ENCODE results near the gene RIT1. TPM values are rescaled to one million over a fixed set of nuclear protein-coding genes. Genes with fewer than 3 reads are reported as not detected.

RIT1 gene
- total and polyA plus RNA-seq, 2 of the 13 experiments (the other 11 are each of a cell fraction or from before 2014, with no cell fraction given): 12.2 to 32.2 TPM

- TF ChIP-seq KAT2B (IDR thresholded peaks at IDR 0.05; ENCODE audit: borderline replicate concordance, low read depth, low read length): no peak
- peak; percentile 31; the same call in 1 of the 2 replicates for TF ChIP-seq NCOR1 (IDR thresholded peaks at IDR 0.05; ENCODE audit: borderline replicate concordance, low read length)
- 0 out of 2 replicates have a peak, but pooled peaks have one; percentile 55 for TF ChIP-seq NAIF1 (CRISPR knock-in tag; IDR thresholded peaks at IDR 0.05; ENCODE audit: borderline replicate concordance)
- TF ChIP-seq BRCA1 (CRISPR knock-in tag; IDR thresholded peaks at IDR 0.05): no peak
- 0 out of 2 replicates have a peak, but pooled peaks have one; percentile 29 for TF ChIP-seq CEBPG (CRISPR knock-in tag; IDR thresholded peaks at IDR 0.05)
- TF ChIP-seq SRSF4 (IDR thresholded peaks at IDR 0.05; ENCODE audit: low read depth, low read length, poor library complexity, severe bottlenecking): no peak
- no peak for TF ChIP-seq ELF4 (CRISPR knock-in tag; IDR thresholded peaks at IDR 0.05; ENCODE audit: borderline replicate concordance)
- TF ChIP-seq FOXA3 (CRISPR knock-in tag; IDR thresholded peaks at IDR 0.05): no peak
- peak; percentile 79; the same call in 1 of the 2 replicates for TF ChIP-seq KDM5A (IDR thresholded peaks at IDR 0.05; ENCODE audit: borderline replicate concordance, low read length)
- TF ChIP-seq SRSF9 (IDR thresholded peaks at IDR 0.05; ENCODE audit: borderline replicate concordance, insufficient read depth, low read depth, low read length, poor library complexity, severe bottlenecking): no peak
- TF ChIP-seq ZNF20 (CRISPR knock-in tag; IDR thresholded peaks at IDR 0.05): no peak
- no peak for TF ChIP-seq ZNF282 (IDR thresholded peaks at IDR 0.05; ENCODE audit: partially characterized antibody)
- TF ChIP-seq ZFP36L2 (CRISPR knock-in tag; IDR thresholded peaks at IDR 0.05): no peak
- no peak for TF ChIP-seq ZNF205 (CRISPR knock-in tag; IDR thresholded peaks at IDR 0.05)
- TF ChIP-seq ZNF441 (CRISPR knock-in tag; IDR thresholded peaks at IDR 0.05; ENCODE audit: borderline replicate concordance): no peak
- TF ChIP-seq, protein P1, sequence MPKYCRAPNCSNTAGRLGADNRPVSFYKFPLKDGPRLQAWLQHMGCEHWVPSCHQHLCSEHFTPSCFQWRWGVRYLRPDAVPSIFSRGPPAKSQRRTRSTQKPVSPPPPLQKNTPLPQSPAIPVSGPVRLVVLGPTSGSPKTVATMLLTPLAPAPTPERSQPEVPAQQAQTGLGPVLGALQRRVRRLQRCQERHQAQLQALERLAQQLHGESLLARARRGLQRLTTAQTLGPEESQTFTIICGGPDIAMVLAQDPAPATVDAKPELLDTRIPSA (CRISPR knock-in tag; IDR thresholded peaks at IDR 0.05; ENCODE audit: borderline replicate concordance): no peak
- no peak for TF ChIP-seq NR3C1 (CRISPR knock-in tag; IDR thresholded peaks at IDR 0.05)
- TF ChIP-seq, protein P2, sequence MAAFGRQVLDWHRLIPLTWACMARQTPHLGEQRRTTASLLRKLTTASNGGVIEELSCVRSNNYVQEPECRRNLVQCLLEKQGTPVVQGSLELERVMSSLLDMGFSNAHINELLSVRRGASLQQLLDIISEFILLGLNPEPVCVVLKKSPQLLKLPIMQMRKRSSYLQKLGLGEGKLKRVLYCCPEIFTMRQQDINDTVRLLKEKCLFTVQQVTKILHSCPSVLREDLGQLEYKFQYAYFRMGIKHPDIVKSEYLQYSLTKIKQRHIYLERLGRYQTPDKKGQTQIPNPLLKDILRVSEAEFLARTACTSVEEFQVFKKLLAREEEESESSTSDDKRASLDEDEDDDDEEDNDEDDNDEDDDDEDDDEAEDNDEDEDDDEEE (CRISPR knock-in tag; IDR thresholded peaks at IDR 0.05): no peak
- peak; percentile 57; the same call in 1 of the 2 replicates for TF ChIP-seq ADNP (CRISPR knock-in tag; IDR thresholded peaks at IDR 0.05)
- TF ChIP-seq ZNF614 (CRISPR knock-in tag; IDR thresholded peaks at IDR 0.05; ENCODE audit: borderline replicate concordance): no peak
- no peak for TF ChIP-seq ZIK1 (CRISPR knock-in tag; IDR thresholded peaks at IDR 0.05; ENCODE audit: borderline replicate concordance, low read depth)
- no peak for TF ChIP-seq ZBTB21 (CRISPR knock-in tag; IDR thresholded peaks at IDR 0.05)
- TF ChIP-seq KDM2A (CRISPR knock-in tag; IDR thresholded peaks at IDR 0.05; ENCODE audit: borderline replicate concordance, low read depth): no peak
- no peak for TF ChIP-seq E2F5 (CRISPR knock-in tag; conservative IDR thresholded peaks at IDR 0.05)
- TF ChIP-seq KAT7 (CRISPR knock-in tag; IDR thresholded peaks at IDR 0.05; ENCODE audit: borderline replicate concordance): no peak
- no peak for TF ChIP-seq TBX3 (IDR thresholded peaks at IDR 0.05; ENCODE audit: borderline replicate concordance)
- TF ChIP-seq PRMT3 (CRISPR knock-in tag; IDR thresholded peaks at IDR 0.05; ENCODE audit: borderline replicate concordance, low read depth): no peak
- no peak for TF ChIP-seq MEIS2 (CRISPR knock-in tag; IDR thresholded peaks at IDR 0.05)
Observed at GRCh38 chr1:155858800-155859233, 52.3 kb downstream of the RIT1 start (continued).
